NB4 (cell line): Measurements from ENCODE around the gene TMEM218.
"Not testable (repeated sequence)": the region's sequence is repeated elsewhere in the genome, so short reads cannot be mapped to it uniquely, and the experiment has no call there.

Source experiments
- DNase-seq: peaks from one replicate; pipeline ENCODE4 v3.0.0; 2010; ENCODE audit warnings: low read depth
- H3K4me3 ChIP-seq: one replicate; pipeline ENCODE4 v1.5.1; 2011; ENCODE audit warnings: mild to moderate bottlenecking, low read depth, low read length, moderate library complexity
- MAX ChIP-seq: IDR thresholded peaks from 2 replicates; pipeline ENCODE4 v1.6.1; 2011; ENCODE audit warnings: low read depth, low read length
- MYC ChIP-seq: IDR thresholded peaks from 2 replicates; pipeline ENCODE4 v1.6.1; 2011; ENCODE audit warnings: low read depth, low read length
- POLR2A ChIP-seq: IDR thresholded peaks from 2 replicates; pipeline ENCODE4 v1.6.1; 2011; ENCODE audit warnings: mild to moderate bottlenecking; ENCODE audit not compliant: insufficient read length; ENCODE audit errors: extremely low read depth
- TF ChIP-seq, protein P1 (sequence below): IDR thresholded peaks from one replicate; pipeline ENCODE4 v1.5.1; 2012; ENCODE audit warnings: low read depth, low read length

The TMEM218 gene

GRCh38 chr11:125062218-125062930, 49.1 kb downstream of the TMEM218 start:
- DNase-seq, result peak; percentile 32
- peak overlapping the region; percentile 69 for H3K4me3 ChIP-seq
- TF ChIP-seq MYC (no peak), MAX (no peak), POLR2A (no peak)
- TF ChIP-seq, protein P1, sequence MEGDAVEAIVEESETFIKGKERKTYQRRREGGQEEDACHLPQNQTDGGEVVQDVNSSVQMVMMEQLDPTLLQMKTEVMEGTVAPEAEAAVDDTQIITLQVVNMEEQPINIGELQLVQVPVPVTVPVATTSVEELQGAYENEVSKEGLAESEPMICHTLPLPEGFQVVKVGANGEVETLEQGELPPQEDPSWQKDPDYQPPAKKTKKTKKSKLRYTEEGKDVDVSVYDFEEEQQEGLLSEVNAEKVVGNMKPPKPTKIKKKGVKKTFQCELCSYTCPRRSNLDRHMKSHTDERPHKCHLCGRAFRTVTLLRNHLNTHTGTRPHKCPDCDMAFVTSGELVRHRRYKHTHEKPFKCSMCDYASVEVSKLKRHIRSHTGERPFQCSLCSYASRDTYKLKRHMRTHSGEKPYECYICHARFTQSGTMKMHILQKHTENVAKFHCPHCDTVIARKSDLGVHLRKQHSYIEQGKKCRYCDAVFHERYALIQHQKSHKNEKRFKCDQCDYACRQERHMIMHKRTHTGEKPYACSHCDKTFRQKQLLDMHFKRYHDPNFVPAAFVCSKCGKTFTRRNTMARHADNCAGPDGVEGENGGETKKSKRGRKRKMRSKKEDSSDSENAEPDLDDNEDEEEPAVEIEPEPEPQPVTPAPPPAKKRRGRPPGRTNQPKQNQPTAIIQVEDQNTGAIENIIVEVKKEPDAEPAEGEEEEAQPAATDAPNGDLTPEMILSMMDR, result no peak

DNA sequence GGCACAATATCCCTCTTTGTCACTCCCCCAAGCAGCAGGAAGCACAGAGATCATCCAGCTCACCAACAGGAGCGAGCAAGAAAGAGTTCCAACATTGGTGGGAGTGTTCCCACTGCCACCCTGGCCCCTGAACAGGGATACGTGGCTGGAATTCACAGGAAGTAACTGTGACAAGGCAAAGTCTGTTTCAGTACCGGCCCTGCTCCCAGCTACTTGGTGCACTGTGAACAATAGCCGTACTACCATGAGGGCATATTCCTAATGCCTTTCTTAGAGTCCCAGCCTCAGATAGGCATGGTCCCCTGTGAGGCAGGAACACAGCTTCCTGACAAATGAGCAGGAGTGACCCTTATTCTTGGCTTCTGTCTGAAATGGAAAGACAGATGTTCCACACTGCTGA, 50.1 kb downstream of the TMEM218 start:
- no peak overlapping the region for H3K4me3 ChIP-seq
- DNase-seq, result no peak
- TF ChIP-seq POLR2A (no peak), MYC (no peak), MAX (no peak)
- TF ChIP-seq, protein P1, result no peak

GRCh38 chr11:125057693-125058016, 53.8 kb downstream of the TMEM218 start:
- DNase-seq, result no peak
- TF ChIP-seq MAX (no peak), MYC (no peak)
- no peak overlapping the region for H3K4me3 ChIP-seq

DNA sequence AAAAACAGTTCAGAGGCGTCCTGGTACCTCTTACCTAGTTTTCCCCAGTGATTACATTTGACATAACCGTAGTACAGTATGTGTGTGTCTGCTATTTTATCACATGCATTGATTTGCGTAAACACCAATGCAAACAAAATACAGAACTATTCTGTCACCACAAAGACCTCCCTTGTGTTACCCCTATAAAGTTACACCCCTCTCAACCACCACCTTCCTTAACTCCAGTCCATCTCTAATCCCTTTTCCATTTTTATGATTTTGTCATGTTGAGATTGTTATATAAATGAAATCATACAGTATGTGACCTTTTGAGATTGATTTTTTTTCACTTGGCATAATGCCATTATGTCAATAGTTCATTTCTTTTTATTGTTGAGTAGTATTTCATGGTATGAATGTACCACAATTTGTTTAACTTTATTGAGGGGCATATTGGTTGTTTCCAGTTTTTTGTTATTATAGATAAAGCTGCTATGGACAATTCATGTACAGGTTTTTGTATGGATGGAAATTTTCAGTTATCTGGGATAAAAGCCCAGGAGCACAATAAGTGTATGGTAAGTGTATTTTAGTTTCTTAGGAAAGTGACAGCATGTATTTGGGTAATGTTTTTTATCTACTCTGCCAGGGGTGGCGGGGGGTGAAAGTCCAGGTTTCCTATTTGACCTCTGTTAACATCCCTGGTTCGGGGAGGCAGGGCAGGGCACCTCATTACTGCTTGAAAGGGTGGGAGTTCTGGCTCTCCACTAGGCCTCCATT, 54.3 kb downstream of the TMEM218 start:
- DNase-seq, result no peak
- TF ChIP-seq POLR2A (no peak), MYC (no peak)
- TF ChIP-seq, protein P1, result no peak
- no peak overlapping the region for H3K4me3 ChIP-seq

DNA sequence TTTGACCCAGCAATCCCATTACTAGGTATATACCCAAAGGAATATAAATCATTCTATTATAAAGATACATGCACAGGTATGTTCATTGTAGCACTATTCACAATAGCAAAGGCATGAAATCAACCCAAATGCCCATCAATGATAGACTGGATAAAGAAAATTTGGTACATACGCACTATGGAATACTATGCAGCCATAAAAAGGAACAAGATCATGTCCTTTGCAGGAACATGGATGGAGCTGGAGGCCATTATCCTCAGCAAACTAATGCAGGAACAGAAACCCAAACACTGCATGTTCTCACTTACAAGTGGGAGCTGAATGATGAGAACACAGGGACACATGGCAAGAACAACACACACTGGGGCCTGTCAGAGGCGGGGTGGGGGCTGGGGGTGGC, 55.3 kb downstream of the TMEM218 start:
- H3K4me3 ChIP-seq, DNase-seq: not testable (repeated sequence)

DNA sequence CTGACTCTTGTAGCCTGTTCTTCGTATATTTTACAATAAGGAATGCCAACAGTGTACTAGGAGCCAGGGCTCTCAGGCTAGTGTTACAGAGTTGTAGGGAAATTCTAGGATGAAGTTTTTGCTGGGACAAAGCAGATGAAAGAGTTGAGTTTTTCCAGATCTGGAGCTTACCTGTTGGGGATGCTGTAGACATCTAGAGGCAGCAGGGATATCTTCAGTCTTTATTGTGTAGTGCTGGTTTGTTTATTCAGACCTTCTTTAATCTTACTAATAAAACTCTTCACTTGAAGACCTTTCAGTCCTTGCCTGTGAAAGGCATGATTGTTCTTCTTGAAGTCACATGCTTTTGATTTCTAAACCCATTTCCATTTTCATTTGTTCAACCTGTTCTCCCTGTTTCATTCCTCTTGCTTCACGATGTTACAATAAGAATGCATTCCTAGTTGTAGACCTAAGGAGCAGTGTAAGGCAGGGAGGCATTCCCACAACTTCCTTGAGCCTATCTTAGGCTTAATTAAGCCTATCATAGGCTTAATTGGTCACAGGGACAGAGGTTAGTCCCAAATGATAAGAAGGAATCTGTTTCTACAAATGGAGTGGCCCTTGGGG, 56.2 kb downstream of the TMEM218 start:
- TF ChIP-seq, protein P1, result no peak
- TF ChIP-seq MYC (no peak), MAX (no peak), POLR2A (no peak)
- H3K4me3 ChIP-seq, result no peak overlapping the region
- no peak for DNase-seq
